HEK293 (cell line): ENCODE measurements around the gene PDZD2.

Experiments used
- CTCF ChIA-PET: fragments of 350-600 bp; formaldehyde crosslinking; extraction: SDS; loops from one replicate; lab custom pipeline; 2021; ENCODE audit warnings: antibody characterized with exemption; lab: Yijun Ruan, JAX
- POLR2A ChIA-PET: fragments of 300-600 bp; formaldehyde crosslinking; extraction: SDS; loops from one replicate; lab custom pipeline; 2020; ENCODE audit warnings: antibody characterized with exemption, inconsistent platforms; lab: Yijun Ruan, JAX
- H3K27ac ChIP-seq: fragments of 200-500 bp; sonication (Bioruptor generic); 2 replicates; pipeline ENCODE4 v1.5.1; 2014; ENCODE audit warnings: low read depth, low read length, control low read depth, inconsistent platforms; ENCODE audit errors: extremely low read depth
- H3K36me3 ChIP-seq, 2 experiments: fragments of 200-500 bp in 1 of 2; sonication (Bioruptor generic) in 1 of 2; 1 replicate in 1 of 2; 2 replicates in 1 of 2; pipeline ENCODE4 v1.5.1; 2014 to 2017; ENCODE audit warnings: inconsistent platforms in 2 of 2, low read length in 2 of 2; ENCODE audit not compliant: control insufficient read depth in 2 of 2, insufficient read depth in 1 of 2
- H3K4me1 ChIP-seq: fragments of 200-500 bp; sonication (Bioruptor generic); 2 replicates; pipeline ENCODE4 v1.5.1; 2014; ENCODE audit warnings: mild to moderate bottlenecking, low read length, inconsistent platforms; ENCODE audit not compliant: control insufficient read depth, insufficient read depth
- H3K4me3 ChIP-seq: 2 replicates; pipeline ENCODE4 v1.5.1; 2011; ENCODE audit warnings: low read depth, mild to moderate bottlenecking, control low read depth, low read length, moderate library complexity
- H3K9me3 ChIP-seq: fragments of 200-500 bp; sonication (Bioruptor generic); 2 replicates; pipeline ENCODE4 v1.5.1; 2014; ENCODE audit warnings: low read depth, low read length, inconsistent platforms; ENCODE audit not compliant: control insufficient read depth, insufficient read depth
- WT1 ChIP-seq: fragments of 450-650 bp; formaldehyde crosslinking; IDR thresholded peaks from 2 replicates; pipeline ENCODE4 v1.5.1; 2016; ENCODE audit warnings: missing biosample characterization, missing genetic modification characterization
- ZBTB1 ChIP-seq: fragments of 450-650 bp; formaldehyde crosslinking; IDR thresholded peaks from 2 replicates; pipeline ENCODE4 v1.5.1; 2016; ENCODE audit warnings: missing biosample characterization, missing genetic modification characterization
- ZBTB48 ChIP-seq: fragments of 450-650 bp; formaldehyde crosslinking; IDR thresholded peaks from 2 replicates; pipeline ENCODE4 v1.5.1; 2016; ENCODE audit warnings: missing biosample characterization, missing genetic modification characterization
- ZEB2 ChIP-seq: fragments of 450-650 bp; formaldehyde crosslinking; IDR thresholded peaks from 2 replicates; pipeline ENCODE4 v1.5.1; 2016; ENCODE audit warnings: missing biosample characterization, missing genetic modification characterization
- ZNF169 ChIP-seq: fragments of 450-650 bp; formaldehyde crosslinking; IDR thresholded peaks from 2 replicates; pipeline ENCODE4 v1.5.1; 2016; ENCODE audit warnings: missing biosample characterization, missing genetic modification characterization
- ZNF274 ChIP-seq, 2 experiments: fragments of 200-500 bp in 1 of 2; fragments of 450-650 bp in 1 of 2; sonication (Bioruptor generic) in 1 of 2; formaldehyde crosslinking in 1 of 2; IDR thresholded peaks; 2 replicates each; pipeline versions ENCODE4 v1.5.1 to v1.6.1; 2014 to 2016; ENCODE audit warnings: borderline replicate concordance in 1 of 2, inconsistent platforms in 1 of 2, low read length in 1 of 2, missing biosample characterization in 1 of 2, missing genetic modification characterization in 1 of 2
- ZNF366 ChIP-seq: fragments of 450-650 bp; formaldehyde crosslinking; conservative IDR thresholded peaks from 2 replicates; pipeline ENCODE4 v1.5.1; 2016; ENCODE audit warnings: missing biosample characterization, missing genetic modification characterization
- ZNF423 ChIP-seq: fragments of 450-650 bp; formaldehyde crosslinking; IDR thresholded peaks from 2 replicates; pipeline ENCODE4 v1.5.1; 2016; ENCODE audit warnings: missing biosample characterization, missing genetic modification characterization
- ZNF510 ChIP-seq: fragments of 450-650 bp; formaldehyde crosslinking; IDR thresholded peaks from 2 replicates; pipeline ENCODE4 v1.5.1; 2018; ENCODE audit warnings: mild to moderate bottlenecking, missing genetic modification characterization, missing biosample characterization; ENCODE audit not compliant: insufficient replicate concordance
- ZNF529 ChIP-seq: fragments of 450-650 bp; formaldehyde crosslinking; IDR thresholded peaks from 2 replicates; pipeline ENCODE4 v1.5.1; 2017; ENCODE audit warnings: missing genetic modification characterization, missing biosample characterization; ENCODE audit not compliant: insufficient replicate concordance
- ZNF555 ChIP-seq: fragments of 450-650 bp; formaldehyde crosslinking; conservative IDR thresholded peaks from 2 replicates; pipeline ENCODE4 v1.5.1; 2017; ENCODE audit warnings: missing biosample characterization, mild to moderate bottlenecking, missing genetic modification characterization, inconsistent platforms
- ZNF610 ChIP-seq: fragments of 450-650 bp; formaldehyde crosslinking; IDR thresholded peaks from 2 replicates; pipeline ENCODE4 v1.5.1; 2016; ENCODE audit warnings: missing biosample characterization, missing genetic modification characterization, borderline replicate concordance
- ZNF776 ChIP-seq: fragments of 450-650 bp; formaldehyde crosslinking; IDR thresholded peaks from 2 replicates; pipeline ENCODE4 v1.5.0; 2017; ENCODE audit warnings: missing biosample characterization, missing genetic modification characterization, borderline replicate concordance
- TF ChIP-seq, protein P1 (sequence below): fragments of 450-650 bp; formaldehyde crosslinking; IDR thresholded peaks from 2 replicates; pipeline ENCODE4 v1.5.1; 2016; ENCODE audit warnings: missing biosample characterization, missing genetic modification characterization
- TF ChIP-seq, protein P2 (sequence below): fragments of 450-650 bp; IDR thresholded peaks from 2 replicates; pipeline ENCODE4 v1.5.1; 2018; ENCODE audit warnings: missing biosample characterization, missing genetic modification characterization
- TF ChIP-seq, protein P3 (sequence below): fragments of 450-650 bp; formaldehyde crosslinking; IDR thresholded peaks from 2 replicates; pipeline ENCODE4 v1.5.1; 2016; ENCODE audit warnings: missing biosample characterization, missing genetic modification characterization
- TF ChIP-seq, protein P4 (sequence below): fragments of 450-650 bp; formaldehyde crosslinking; IDR thresholded peaks from 2 replicates; pipeline ENCODE4 v1.5.1; 2016; ENCODE audit warnings: missing biosample characterization, missing genetic modification characterization, borderline replicate concordance
- TF ChIP-seq, protein P5 (sequence below): fragments of 450-650 bp; formaldehyde crosslinking; IDR thresholded peaks from 2 replicates; pipeline ENCODE4 v1.5.1; 2016; ENCODE audit warnings: missing biosample characterization, missing genetic modification characterization

Gene PDZD2

DNA sequence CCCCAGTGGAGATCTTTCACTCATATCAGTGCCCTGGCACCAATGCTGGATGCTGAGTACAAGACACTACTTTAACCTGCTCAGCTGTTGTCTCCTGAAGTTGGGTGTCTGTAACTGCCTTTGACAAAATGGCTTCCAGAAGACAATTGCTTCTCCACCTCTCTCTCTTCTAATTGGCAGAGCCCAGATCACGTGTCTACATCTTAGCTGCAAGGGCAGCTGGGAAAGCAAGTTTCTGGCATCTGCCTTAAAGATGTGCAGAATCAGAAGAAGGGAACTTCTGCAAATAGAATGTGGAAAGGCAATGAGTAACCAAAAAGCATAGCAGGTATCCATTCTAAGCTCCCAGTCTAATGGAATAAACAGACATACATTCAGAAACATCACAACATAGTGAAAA, 81.1 kb downstream of the PDZD2 start:
- TF ChIP-seq ZNF366 (tag by site-specific recombination) = no peak
- TF ChIP-seq, protein P1, sequence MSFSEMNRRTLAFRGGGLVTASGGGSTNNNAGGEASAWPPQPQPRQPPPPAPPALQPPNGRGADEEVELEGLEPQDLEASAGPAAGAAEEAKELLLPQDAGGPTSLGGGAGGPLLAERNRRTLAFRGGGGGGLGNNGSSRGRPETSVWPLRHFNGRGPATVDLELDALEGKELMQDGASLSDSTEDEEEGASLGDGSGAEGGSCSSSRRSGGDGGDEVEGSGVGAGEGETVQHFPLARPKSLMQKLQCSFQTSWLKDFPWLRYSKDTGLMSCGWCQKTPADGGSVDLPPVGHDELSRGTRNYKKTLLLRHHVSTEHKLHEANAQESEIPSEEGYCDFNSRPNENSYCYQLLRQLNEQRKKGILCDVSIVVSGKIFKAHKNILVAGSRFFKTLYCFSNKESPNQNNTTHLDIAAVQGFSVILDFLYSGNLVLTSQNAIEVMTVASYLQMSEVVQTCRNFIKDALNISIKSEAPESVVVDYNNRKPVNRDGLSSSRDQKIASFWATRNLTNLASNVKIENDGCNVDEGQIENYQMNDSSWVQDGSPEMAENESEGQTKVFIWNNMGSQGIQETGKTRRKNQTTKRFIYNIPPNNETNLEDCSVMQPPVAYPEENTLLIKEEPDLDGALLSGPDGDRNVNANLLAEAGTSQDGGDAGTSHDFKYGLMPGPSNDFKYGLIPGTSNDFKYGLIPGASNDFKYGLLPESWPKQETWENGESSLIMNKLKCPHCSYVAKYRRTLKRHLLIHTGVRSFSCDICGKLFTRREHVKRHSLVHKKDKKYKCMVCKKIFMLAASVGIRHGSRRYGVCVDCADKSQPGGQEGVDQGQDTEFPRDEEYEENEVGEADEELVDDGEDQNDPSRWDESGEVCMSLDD = no peak
- no peak for TF ChIP-seq ZNF274 (IDR thresholded peaks at IDR 0.05; ENCODE audit: low read length)
- no peak for TF ChIP-seq ZNF274 (tag by site-specific recombination; IDR thresholded peaks at IDR 0.05; ENCODE audit: borderline replicate concordance)
- no peak for TF ChIP-seq ZBTB1 (tag by site-specific recombination)
- TF ChIP-seq, protein P2, sequence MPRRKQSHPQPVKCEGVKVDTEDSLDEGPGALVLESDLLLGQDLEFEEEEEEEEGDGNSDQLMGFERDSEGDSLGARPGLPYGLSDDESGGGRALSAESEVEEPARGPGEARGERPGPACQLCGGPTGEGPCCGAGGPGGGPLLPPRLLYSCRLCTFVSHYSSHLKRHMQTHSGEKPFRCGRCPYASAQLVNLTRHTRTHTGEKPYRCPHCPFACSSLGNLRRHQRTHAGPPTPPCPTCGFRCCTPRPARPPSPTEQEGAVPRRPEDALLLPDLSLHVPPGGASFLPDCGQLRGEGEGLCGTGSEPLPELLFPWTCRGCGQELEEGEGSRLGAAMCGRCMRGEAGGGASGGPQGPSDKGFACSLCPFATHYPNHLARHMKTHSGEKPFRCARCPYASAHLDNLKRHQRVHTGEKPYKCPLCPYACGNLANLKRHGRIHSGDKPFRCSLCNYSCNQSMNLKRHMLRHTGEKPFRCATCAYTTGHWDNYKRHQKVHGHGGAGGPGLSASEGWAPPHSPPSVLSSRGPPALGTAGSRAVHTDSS (tag by site-specific recombination) = no peak
- TF ChIP-seq ZNF529 (tag by site-specific recombination) = no peak
- no peaks in the 10 kb centered on the region for H3K36me3 ChIP-seq
- no peaks in the 10 kb centered on the region for H3K9me3 ChIP-seq
- no peak overlapping the region for H3K27ac ChIP-seq
- H3K4me1 ChIP-seq = no peaks in the 10 kb centered on the region
- CTCF ChIA-PET = interaction anchor here (0.8 kb wide), 1 partner anchor 290 kb away, joined by 4 read pairs; no protein-coding TSS in a partner anchor
- H3K4me3 ChIP-seq = no peak overlapping the region
- POLR2A ChIA-PET = no interaction called here

DNA sequence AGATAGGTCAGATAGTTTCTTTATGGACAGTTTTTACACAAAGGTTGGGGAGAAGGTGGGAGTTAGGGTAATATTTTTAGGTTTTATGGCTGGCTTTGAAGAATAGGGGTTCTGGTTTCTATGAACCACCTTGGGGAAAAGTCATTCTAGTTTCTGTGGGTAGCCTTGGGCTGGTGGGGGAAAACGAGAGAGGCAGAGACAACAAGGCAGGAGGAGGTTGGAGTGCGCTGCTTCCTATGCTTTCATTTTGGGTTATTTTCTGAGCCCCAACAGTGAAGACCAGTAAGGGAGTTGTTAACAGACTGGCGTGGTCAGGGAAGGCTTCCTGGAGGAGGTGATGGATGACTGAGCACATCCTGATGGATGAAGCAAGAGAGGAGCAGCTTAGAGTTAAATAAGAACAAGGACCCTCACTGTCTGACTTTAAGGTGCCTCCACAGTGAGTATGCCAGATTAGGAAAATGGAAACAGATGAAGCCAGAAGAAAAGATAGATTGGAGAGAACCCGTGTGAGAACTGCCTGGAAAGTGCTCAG, 81.9 kb downstream of the PDZD2 start:
- no peak overlapping the region for H3K4me3 ChIP-seq
- ChIA-PET POLR2A (no interaction called here), CTCF (interaction anchor here (0.8 kb wide), 1 partner anchor 289 kb away, joined by 4 read pairs; no protein-coding TSS in a partner anchor)
- TF ChIP-seq ZNF510 (tag by site-specific recombination) = no peak
- no peak for TF ChIP-seq ZNF423 (tag by site-specific recombination)
- no peaks in the 10 kb centered on the region for H3K9me3 ChIP-seq
- no peaks in the 10 kb centered on the region for H3K36me3 ChIP-seq
- no peak overlapping the region for H3K27ac ChIP-seq
- no peaks in the 10 kb centered on the region for H3K4me1 ChIP-seq

DNA sequence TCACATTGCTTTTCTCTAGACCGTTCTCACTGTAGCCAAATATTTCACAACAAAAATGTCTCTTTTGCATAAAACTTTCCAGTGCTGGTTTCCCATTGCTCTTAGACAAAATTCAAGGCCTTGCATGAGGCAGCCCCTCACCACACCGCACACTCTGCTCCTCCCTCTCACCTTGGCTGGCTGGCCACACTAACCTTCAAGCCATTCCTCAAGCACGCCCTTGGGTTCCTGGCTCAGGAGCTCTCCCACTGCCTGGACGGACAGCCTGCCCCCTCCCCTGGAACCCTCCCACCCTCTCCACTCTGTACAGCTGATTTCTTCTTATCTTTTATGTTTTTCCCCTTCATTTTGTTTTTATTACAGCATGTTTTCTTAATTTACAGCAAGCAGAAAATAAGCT, 83.2 kb downstream of the PDZD2 start:
- ChIA-PET POLR2A (no interaction called here), CTCF (no interaction called here)
- TF ChIP-seq ZEB2 (tag by site-specific recombination) (no peak), WT1 (tag by site-specific recombination) (no peak), ZNF169 (tag by site-specific recombination) (no peak), ZNF555 (tag by site-specific recombination) (no peak), ZNF776 (no peak), ZNF610 (tag by site-specific recombination) (no peak), ZBTB48 (tag by site-specific recombination) (no peak)
- TF ChIP-seq, protein P3, sequence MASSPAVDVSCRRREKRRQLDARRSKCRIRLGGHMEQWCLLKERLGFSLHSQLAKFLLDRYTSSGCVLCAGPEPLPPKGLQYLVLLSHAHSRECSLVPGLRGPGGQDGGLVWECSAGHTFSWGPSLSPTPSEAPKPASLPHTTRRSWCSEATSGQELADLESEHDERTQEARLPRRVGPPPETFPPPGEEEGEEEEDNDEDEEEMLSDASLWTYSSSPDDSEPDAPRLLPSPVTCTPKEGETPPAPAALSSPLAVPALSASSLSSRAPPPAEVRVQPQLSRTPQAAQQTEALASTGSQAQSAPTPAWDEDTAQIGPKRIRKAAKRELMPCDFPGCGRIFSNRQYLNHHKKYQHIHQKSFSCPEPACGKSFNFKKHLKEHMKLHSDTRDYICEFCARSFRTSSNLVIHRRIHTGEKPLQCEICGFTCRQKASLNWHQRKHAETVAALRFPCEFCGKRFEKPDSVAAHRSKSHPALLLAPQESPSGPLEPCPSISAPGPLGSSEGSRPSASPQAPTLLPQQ = no peak
- TF ChIP-seq, protein P4, sequence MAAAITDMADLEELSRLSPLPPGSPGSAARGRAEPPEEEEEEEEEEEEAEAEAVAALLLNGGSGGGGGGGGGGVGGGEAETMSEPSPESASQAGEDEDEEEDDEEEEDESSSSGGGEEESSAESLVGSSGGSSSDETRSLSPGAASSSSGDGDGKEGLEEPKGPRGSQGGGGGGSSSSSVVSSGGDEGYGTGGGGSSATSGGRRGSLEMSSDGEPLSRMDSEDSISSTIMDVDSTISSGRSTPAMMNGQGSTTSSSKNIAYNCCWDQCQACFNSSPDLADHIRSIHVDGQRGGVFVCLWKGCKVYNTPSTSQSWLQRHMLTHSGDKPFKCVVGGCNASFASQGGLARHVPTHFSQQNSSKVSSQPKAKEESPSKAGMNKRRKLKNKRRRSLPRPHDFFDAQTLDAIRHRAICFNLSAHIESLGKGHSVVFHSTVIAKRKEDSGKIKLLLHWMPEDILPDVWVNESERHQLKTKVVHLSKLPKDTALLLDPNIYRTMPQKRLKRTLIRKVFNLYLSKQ (tag by site-specific recombination) = no peak
- TF ChIP-seq, protein P5, sequence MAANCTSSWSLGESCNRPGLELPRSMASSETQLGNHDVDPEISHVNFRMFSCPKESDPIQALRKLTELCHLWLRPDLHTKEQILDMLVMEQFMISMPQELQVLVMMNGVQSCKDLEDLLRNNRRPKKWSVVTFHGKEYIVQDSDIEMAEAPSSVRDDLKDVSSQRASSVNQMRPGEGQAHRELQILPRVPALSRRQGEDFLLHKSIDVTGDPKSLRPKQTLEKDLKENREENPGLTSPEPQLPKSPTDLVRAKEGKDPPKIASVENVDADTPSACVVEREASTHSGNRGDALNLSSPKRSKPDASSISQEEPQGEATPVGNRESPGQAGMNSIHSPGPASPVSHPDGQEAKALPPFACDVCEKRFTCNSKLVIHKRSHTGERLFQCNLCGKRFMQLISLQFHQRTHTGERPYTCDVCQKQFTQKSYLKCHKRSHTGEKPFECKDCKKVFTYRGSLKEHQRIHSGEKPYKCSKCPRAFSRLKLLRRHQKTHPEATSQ (tag by site-specific recombination) = no peak
- no peaks in the 10 kb centered on the region for H3K9me3 ChIP-seq
- H3K36me3 ChIP-seq = no peaks in the 10 kb centered on the region
- H3K4me1 ChIP-seq = no peaks in the 10 kb centered on the region
- no peak overlapping the region for H3K4me3 ChIP-seq
- no peak overlapping the region for H3K27ac ChIP-seq
